GM12878 (cell line): ENCODE results near the gene NSFL1C. TPM values are rescaled to one million over a fixed set of nuclear protein-coding genes. Genes with fewer than 3 reads are reported as not detected.
A peak's percentile ranks its signal among the peaks of the same experiment; 100 is the strongest.

ENCODE experiments used
- CBX3 ChIP-seq: fragments of 200-600 bp; sonication (generic); IDR thresholded peaks from 2 replicates; pipeline ENCODE4 v1.6.1; 2016; ENCODE audit warnings: low read depth, borderline replicate concordance
- CHD4 ChIP-seq: fragments of 200-600 bp; sonication (generic); IDR thresholded peaks from 2 replicates; pipeline ENCODE4 v1.6.1; 2016; ENCODE audit warnings: mild to moderate bottlenecking
- EED ChIP-seq: sonication (generic); IDR thresholded peaks from 2 replicates; pipeline ENCODE4 v1.6.1; 2016; ENCODE audit warnings: antibody characterized with exemption, low read depth
- EP300 ChIP-seq, 2 experiments: fragments of 150-350 bp in 1 of 2; IDR thresholded peaks; 2 replicates each; pipeline ENCODE4 v1.6.1; 2011 to 2012; ENCODE audit warnings: low read depth in 2 of 2, low read length in 2 of 2, borderline replicate concordance in 1 of 2, improper control_type of control experiment in 1 of 2, inconsistent platforms in 1 of 2; ENCODE audit not compliant: control insufficient read depth in 1 of 2
- EZH2 ChIP-seq: IDR thresholded peaks from 2 replicates; pipeline ENCODE4 v1.6.1; 2012; ENCODE audit warnings: low read depth, mild to moderate bottlenecking, control low read depth, inconsistent platforms, low read length, borderline replicate concordance; ENCODE audit not compliant: control insufficient read depth
- FOS ChIP-seq: IDR thresholded peaks from 3 replicates; pipeline ENCODE4 v1.6.1; 2011; ENCODE audit warnings: borderline replicate concordance; ENCODE audit not compliant: insufficient read length; ENCODE audit errors: extremely low read depth
- GABPA ChIP-seq: IDR thresholded peaks from 2 replicates; pipeline ENCODE4 v1.6.1; 2014; ENCODE audit warnings: antibody characterized with exemption, low read depth, mild to moderate bottlenecking, inconsistent platforms
- HDAC6 ChIP-seq: fragments of 200-600 bp; sonication (generic); IDR thresholded peaks from one replicate; pipeline ENCODE4 v1.8.0; 2017; ENCODE audit warnings: antibody characterized with exemption; ENCODE audit not compliant: unreplicated experiment
- JUND ChIP-seq: IDR thresholded peaks from 2 replicates; pipeline ENCODE4 v1.6.1; 2012; ENCODE audit warnings: low read depth, mild to moderate bottlenecking, low read length, improper control_type of control experiment, moderate library complexity
- MEF2A ChIP-seq: IDR thresholded peaks from 2 replicates; pipeline ENCODE4 v1.6.1; 2011; ENCODE audit warnings: low read depth, mild to moderate bottlenecking, low read length, moderate library complexity; ENCODE audit not compliant: insufficient read depth
- MXI1 ChIP-seq: fragments of 150-350 bp; IDR thresholded peaks from 2 replicates; pipeline ENCODE4 v1.6.1; 2011; ENCODE audit warnings: low read depth, mild to moderate bottlenecking, inconsistent platforms, low read length, improper control_type of control experiment
- NFYB ChIP-seq: IDR thresholded peaks from 2 replicates; pipeline ENCODE4 v1.6.1; 2011; ENCODE audit warnings: low read depth, mild to moderate bottlenecking, low read length, improper control_type of control experiment, moderate library complexity; ENCODE audit not compliant: insufficient read depth
- PAX5 ChIP-seq: IDR thresholded peaks from 2 replicates; pipeline ENCODE4 v1.6.1; 2011; ENCODE audit warnings: low read depth, low read length, borderline replicate concordance
- PKNOX1 ChIP-seq: fragments of 450-650 bp; IDR thresholded peaks from 2 replicates; pipeline ENCODE4 v1.6.1; 2016; ENCODE audit warnings: mild to moderate bottlenecking
- POLR2A ChIP-seq: IDR thresholded peaks from 2 replicates; pipeline ENCODE4 v1.6.1; 2011; ENCODE audit warnings: low read depth, mild to moderate bottlenecking, low read length
- POLR2AphosphoS2 ChIP-seq: IDR thresholded peaks from 2 replicates; pipeline ENCODE4 v1.6.1; 2011; ENCODE audit warnings: low read depth, mild to moderate bottlenecking, low read length, improper control_type of control experiment, moderate library complexity
- RAD21 ChIP-seq: IDR thresholded peaks from 2 replicates; pipeline ENCODE4 v1.6.1; 2011; ENCODE audit warnings: mild to moderate bottlenecking, low read depth, low read length, moderate library complexity; ENCODE audit not compliant: insufficient read depth
- SIN3A ChIP-seq: IDR thresholded peaks from 2 replicates; pipeline ENCODE4 v1.6.1; 2012; ENCODE audit warnings: low read depth, low read length, improper control_type of control experiment
- SMARCA5 ChIP-seq: fragments of 450-650 bp; IDR thresholded peaks from 2 replicates; pipeline ENCODE4 v1.6.1; 2017; ENCODE audit warnings: mild to moderate bottlenecking
- STAT3 ChIP-seq: IDR thresholded peaks from 2 replicates; pipeline ENCODE4 v1.6.1; 2011; ENCODE audit warnings: low read depth, low read length, improper control_type of control experiment
- SUPT20H ChIP-seq: IDR thresholded peaks from 2 replicates; pipeline ENCODE4 v1.6.1; 2011; ENCODE audit warnings: low read depth, mild to moderate bottlenecking, low read length, moderate library complexity, borderline replicate concordance; ENCODE audit not compliant: control insufficient read depth
- TBL1XR1 ChIP-seq: IDR thresholded peaks from 2 replicates; pipeline ENCODE4 v1.6.1; 2012; ENCODE audit warnings: low read depth, low read length, improper control_type of control experiment
- TCF12 ChIP-seq: IDR thresholded peaks from 2 replicates; pipeline ENCODE4 v1.6.1; 2011; ENCODE audit warnings: low read depth, mild to moderate bottlenecking, low read length
- YBX1 ChIP-seq: fragments of 450-650 bp; IDR thresholded peaks from 2 replicates; pipeline ENCODE4 v1.6.1; 2016; ENCODE audit warnings: antibody characterized with exemption
- ZBTB33 ChIP-seq: fragments of 450-650 bp; IDR thresholded peaks from 2 replicates; pipeline ENCODE4 v1.6.1; 2017; ENCODE audit warnings: mild to moderate bottlenecking
- ZBTB40 ChIP-seq: fragments of 450-650 bp; IDR thresholded peaks from 2 replicates; pipeline ENCODE4 v1.6.1; 2016; ENCODE audit warnings: mild to moderate bottlenecking, moderate library complexity, borderline replicate concordance
- polyA plus RNA-seq, 11 experiments: library from polyadenylated mRNA; depleted of rRNA in 4 of 11; unstranded in 6 of 11; stranded (reverse) in 5 of 11; fragments of >200 nt; fragmentation: Nextera tagmentation in 4 of 11; fragmentation: Illumina TruSeq in 1 of 11; extraction: Ambion mirVana in 4 of 11; extraction: Trizol in 1 of 11; gene quantifications; 1 replicate in 1 of 11; 2 replicates in 10 of 11; pipeline versions ENCODE4 v1.2.1 to v1.2.3, GENCODE V29; 2011 to 2016; ENCODE audit warnings: inconsistent platforms in 2 of 11, missing spikeins in 2 of 11, low read depth in 1 of 11
- total RNA-seq, 4 experiments: library from RNA; depleted of rRNA in 3 of 4; stranded (reverse); fragments of >200 nt in 3 of 4; fragmentation: Illumina TruSeq in 1 of 4; extraction: Trizol in 1 of 4; gene quantifications; 2 replicates each; pipeline versions ENCODE4 v1.2.1 to v1.2.3, GENCODE V29; 2013 to 2021

Gene NSFL1C
- total and polyA plus RNA-seq, 10 of the 15 experiments (the other 5 are each of a cell fraction or from before 2014, with no cell fraction given) = 21.5 to 100 (median 38.1) TPM

GRCh38 chr20:1503564-1504227 lies 37.0 kb upstream of the NSFL1C start (continued):
- TF ChIP-seq ZBTB33 = no peak
- TF ChIP-seq SUPT20H = no peak
- no peak for TF ChIP-seq SIN3A
- no peak for TF ChIP-seq TBL1XR1
- no peak for TF ChIP-seq PAX5
- no peak for TF ChIP-seq YBX1
- no peak for TF ChIP-seq POLR2A
- no peak for TF ChIP-seq GABPA
- no peak for TF ChIP-seq STAT3
- no peak for TF ChIP-seq CBX3
- TF ChIP-seq TCF12 = no peak
- no peak for TF ChIP-seq NFYB
- no peak for TF ChIP-seq PKNOX1
- no peak for TF ChIP-seq MEF2A
- TF ChIP-seq MXI1 = no peak
- TF ChIP-seq ZBTB40 = no peak
- no peak for TF ChIP-seq POLR2AphosphoS2
- no peak for TF ChIP-seq JUND
- TF ChIP-seq CHD4 = no peak
- TF ChIP-seq EZH2 = no peak
- peak; percentile 53; the same call in 1 of the 2 replicates for TF ChIP-seq EED
- TF ChIP-seq SMARCA5 = peak; percentile 96
- no peak for TF ChIP-seq HDAC6
- no peak for TF ChIP-seq FOS
- TF ChIP-seq RAD21 = peak; percentile 86
- TF ChIP-seq EP300 (IDR thresholded peaks at IDR 0.05; ENCODE audit: borderline replicate concordance in 1 of 2, control insufficient read depth in 1 of 2, low read depth in 2 of 2, low read length in 2 of 2) = no peak
